B cell (primary cell): ENCODE data around the gene PHC2. TPM values are rescaled to one million over a fixed set of nuclear protein-coding genes. Genes with fewer than 3 reads are reported as not detected.

Source experiments
- ATAC-seq: fragments of 200-7000 bp; cut with Tn5 transposase; one replicate; pipeline ENCODE4 v1.10.0; 2021; ENCODE audit warnings: low read depth, mild to moderate bottlenecking, moderate number of reproducible peaks, moderate library complexity
- CTCF ChIA-PET: fragments of 350-600 bp; sonication (Branson Sonifier 250); formaldehyde crosslinking; loops from one replicate; lab custom pipeline; 2021; ENCODE audit warnings: antibody characterized with exemption, inconsistent platforms; lab: Charles Lee
- POLR2A ChIA-PET: fragments of 350-600 bp; sonication (Branson Sonifier 250); formaldehyde crosslinking; loops from one replicate; lab custom pipeline; 2021; ENCODE audit warnings: antibody characterized with exemption; lab: Charles Lee
- DNase-seq: peaks from one replicate; pipeline ENCODE4 v3.0.0; 2013
- H2AFZ ChIP-seq: 2 replicates; pipeline ENCODE4 v1.6.1; 2012; ENCODE audit warnings: mild to moderate bottlenecking, low read depth, low read length; ENCODE audit not compliant: insufficient read depth, poor library complexity, severe bottlenecking
- H3K27ac ChIP-seq, 2 donors: 1 replicate in 1 of 2; 2 replicates in 1 of 2; pipeline ENCODE4 v1.5.1; 2012 to 2013; ENCODE audit warnings: low read length in 2 of 2, mild to moderate bottlenecking in 2 of 2, moderate library complexity in 1 of 2
- H3K27me3 ChIP-seq, 4 experiments: fragments of 200-600 bp in 1 of 4; sonication (generic) in 1 of 4; replicated peaks in 1 of 4; 1 replicate in 2 of 4; 2 replicates in 2 of 4; pipeline versions ENCODE4 v1.6.1 to v1.7.0; 2013 to 2016; ENCODE audit warnings: low read length in 3 of 4, mild to moderate bottlenecking in 2 of 4, mixed read lengths in 1 of 4, moderate library complexity in 1 of 4; ENCODE audit not compliant: insufficient read depth in 4 of 4, control insufficient read depth in 3 of 4; ENCODE audit errors: control extremely low read depth in 1 of 4
- H3K36me3 ChIP-seq, 2 experiments: replicated peaks in 1 of 2; 1 replicate in 1 of 2; 2 replicates in 1 of 2; pipeline versions ENCODE4 v1.6.1 to v1.7.1; 2013; ENCODE audit warnings: low read length in 1 of 2; ENCODE audit not compliant: insufficient read depth in 2 of 2, control insufficient read depth in 1 of 2; ENCODE audit errors: control extremely low read depth in 1 of 2, extremely low read depth in 1 of 2
- H3K4me1 ChIP-seq, 2 donors: fragments of 200-600 bp in 1 of 2; sonication (generic) in 1 of 2; 1 replicate in 1 of 2; 2 replicates in 1 of 2; pipeline versions ENCODE4 v1.5.1 to v1.6.1; 2013 to 2017; ENCODE audit warnings: low read length in 2 of 2; ENCODE audit not compliant: control insufficient read depth in 2 of 2, insufficient read depth in 2 of 2
- H3K4me2 ChIP-seq: replicated peaks from 2 replicates; pipeline ENCODE3; 2012; ENCODE audit warnings: mild to moderate bottlenecking, low read depth, low read length; ENCODE audit not compliant: poor library complexity, severe bottlenecking
- H3K4me3 ChIP-seq, 5 experiments: fragments of 200-600 bp in 1 of 5; sonication (generic) in 1 of 5; 1 replicate in 3 of 5; 2 replicates in 2 of 5; pipeline versions ENCODE4 v1.5.1 to v1.7.0; 2011 to 2016; ENCODE audit warnings: low read length in 4 of 5, mild to moderate bottlenecking in 4 of 5, low read depth in 2 of 5, control low read depth in 1 of 5, moderate library complexity in 1 of 5; ENCODE audit not compliant: insufficient read depth in 1 of 5; ENCODE audit errors: control extremely low read depth in 1 of 5, extremely low read depth in 1 of 5
- H3K79me2 ChIP-seq: fragments of 200-600 bp; sonication (generic); one replicate; pipeline ENCODE4 v1.6.0; 2016; ENCODE audit warnings: low read length; ENCODE audit not compliant: control insufficient read depth, insufficient read depth
- H3K9ac ChIP-seq: fragments of 200-600 bp; sonication (generic); 2 replicates; pipeline ENCODE4 v1.6.1; 2017; ENCODE audit warnings: mild to moderate bottlenecking, low read length, moderate library complexity
- H3K9me3 ChIP-seq, 3 donors: one replicate each; pipeline versions ENCODE4 v1.6.1 to v1.7.1; 2013; ENCODE audit warnings: low read length in 2 of 3; ENCODE audit not compliant: control insufficient read depth in 2 of 3, insufficient read depth in 1 of 3; ENCODE audit errors: control extremely low read depth in 1 of 3
- H4K20me1 ChIP-seq: 2 replicates; pipeline ENCODE4 v1.6.0; 2012; ENCODE audit warnings: mild to moderate bottlenecking, low read length; ENCODE audit not compliant: insufficient read depth, control insufficient read depth, poor library complexity, severe bottlenecking
- H3K27ac Mint-ChIP-seq: one replicate; pipeline ENCODE4 v1.8.0; 2021; ENCODE audit warnings: mixed read lengths
- H3K27me3 Mint-ChIP-seq: one replicate; pipeline ENCODE4 v1.8.0; 2021; ENCODE audit warnings: mixed read lengths
- H3K4me1 Mint-ChIP-seq: one replicate; pipeline ENCODE4 v1.8.0; 2021; ENCODE audit warnings: mixed read lengths
- H3K4me3 Mint-ChIP-seq: one replicate; pipeline ENCODE4 v1.8.0; 2021; ENCODE audit warnings: mixed read lengths
- H3K9me3 Mint-ChIP-seq: one replicate; pipeline ENCODE4 v1.8.0; 2022; ENCODE audit warnings: mixed read lengths; ENCODE audit not compliant: insufficient read depth
- CTCF ChIP-seq: fragments of 200-600 bp; IDR thresholded peaks from one replicate; pipeline ENCODE4 v1.8.0; 2022; ENCODE audit warnings: antibody characterized with exemption, mild to moderate bottlenecking
- EZH2 ChIP-seq: IDR thresholded peaks from 2 replicates; pipeline ENCODE4 v1.6.1; 2012; ENCODE audit warnings: borderline replicate concordance, low read depth, mild to moderate bottlenecking, moderate library complexity, low read length; ENCODE audit not compliant: insufficient read depth, poor library complexity, severe bottlenecking
- WGBS: methylation state at CpG from one replicate; pipeline ENCODE4 v1.1.5; 2013; ENCODE audit warnings: missing lambda C conversion rate; ENCODE audit not compliant: insufficient coverage; 5-methylcytosine and 5-hydroxymethylcytosine counted together
- intact Hi-C: fragments of 100-400 bp; cut with micrococcal nuclease; formaldehyde crosslinking; loops from one replicate; pipeline ENCODE4 v1.10.0; 2022
- polyA plus RNA-seq: library from polyadenylated mRNA; depleted of rRNA; stranded (reverse); fragments of >200 nt; gene quantifications from 2 replicates; pipeline ENCODE4 v1.2.3, GENCODE V29; 2012
- total RNA-seq, 2 donors: library from RNA; stranded (reverse); fragments of 120-200 nt in 1 of 2; gene quantifications; 1 replicate in 1 of 2; 2 replicates in 1 of 2; pipeline versions ENCODE4 v1.2.3 to v1.2.4, GENCODE V29; 2013 to 2022

PHC2 gene
- total and polyA plus RNA-seq, 2 donors (not counting 1 experiment from before 2014, with no cell fraction given) = 23.1 to 23.4 TPM

GRCh38 chr1:33334081-33334552 lies 96.8 kb downstream of the PHC2 start:
- Histone ChIP-seq H3K27ac (no peak overlapping the region), H3K4me2 (no peak overlapping the region), H3K9me3 (no peaks in the 10 kb centered on the region), H2AFZ (no peak overlapping the region), H3K9ac (no peak overlapping the region), H3K36me3 (peaks cover 2 to 50% of the 10 kb centered on the region in 2 experiments), H3K4me3 (no peak overlapping the region), H4K20me1 (peaks cover 54% of the 10 kb centered on the region), H3K4me1 (peaks cover under 1 to 7% of the 10 kb centered on the region in 2 donors), H3K79me2 (peaks cover 20% of the 10 kb centered on the region), H3K27me3 (no peaks in the 10 kb centered on the region)
- H3K27me3 Mint-ChIP-seq = no peaks in the 10 kb centered on the region
- ATAC-seq (no peak), DNase-seq (no peak)
- TF ChIP-seq EZH2 (no peak), CTCF (no peak)
- POLR2A ChIA-PET = no interaction called here
- 93% methylated on average over 17 of the region's 17 CpGs for WGBS
- H3K4me1 Mint-ChIP-seq = peaks cover 5% of the 10 kb centered on the region
- no peaks in the 10 kb centered on the region for H3K9me3 Mint-ChIP-seq
- intact Hi-C loops = no loop called here
- no peak overlapping the region for H3K27ac Mint-ChIP-seq
- no peak overlapping the region for H3K4me3 Mint-ChIP-seq
- CTCF ChIA-PET = no interaction called here

GRCh38 chr1:33332881-33333280 lies 98.0 kb downstream of the PHC2 start:
- no peak overlapping the region for H3K4me2 ChIP-seq
- peaks cover 4 to 62% of the 10 kb centered on the region in 2 experiments for H3K36me3 ChIP-seq
- H2AFZ ChIP-seq = no peak overlapping the region
- peaks cover 7% of the 10 kb centered on the region for H3K79me2 ChIP-seq
- 97% methylated on average over 5 of the region's 5 CpGs for WGBS
- H3K4me1 ChIP-seq = peaks cover 0 to 7% of the 10 kb centered on the region in 2 donors
- no peak for DNase-seq
- Mint-ChIP-seq H3K9me3 (no peaks in the 10 kb centered on the region), H3K4me1 (peaks cover 5% of the 10 kb centered on the region), H3K27ac (no peak overlapping the region), H3K4me3 (no peak overlapping the region), H3K27me3 (no peaks in the 10 kb centered on the region)
- peaks cover 42% of the 10 kb centered on the region for H4K20me1 ChIP-seq
- intact Hi-C loops = no loop called here
- TF ChIP-seq EZH2 (no peak), CTCF (no peak)
- no peak overlapping the region for H3K4me3 ChIP-seq
- H3K27me3 ChIP-seq = no peaks in the 10 kb centered on the region
- H3K27ac ChIP-seq = no peak overlapping the region
- ChIA-PET CTCF (no interaction called here), POLR2A (no interaction called here)
- H3K9ac ChIP-seq = no peak overlapping the region
- H3K9me3 ChIP-seq = no peaks in the 10 kb centered on the region
- no peak for ATAC-seq
